GM12891 (cell line): ENCODE data around the gene CDC14B.

ENCODE experiments used
- DNase-seq: peaks from one replicate; pipeline ENCODE4 v3.0.0; 2011; ENCODE audit warnings: low spot score; ENCODE audit not compliant: insufficient read length
- FAIRE-seq: peaks from 2 replicates; lab custom pipeline; 2011; peaks lifted over from hg19 to GRCh38; lab: Jason Lieb, UNC
- PAX5 ChIP-seq: IDR thresholded peaks from 2 replicates; pipeline ENCODE4 v1.6.1; 2011; ENCODE audit warnings: low read length, moderate library complexity, mild to moderate bottlenecking; ENCODE audit not compliant: insufficient read depth, severe bottlenecking
- POLR2A ChIP-seq: IDR thresholded peaks from 2 replicates; pipeline ENCODE4 v1.6.1; 2011; ENCODE audit warnings: low read depth, low read length, control low read depth
- POLR2AphosphoS5 ChIP-seq: IDR thresholded peaks from 2 replicates; pipeline ENCODE4 v1.6.1; 2011; ENCODE audit warnings: low read depth, low read length, control low read depth
- POU2F2 ChIP-seq: IDR thresholded peaks from 2 replicates; pipeline ENCODE4 v1.6.1; 2011; ENCODE audit warnings: low read depth, mild to moderate bottlenecking, control low read depth, low read length, moderate library complexity
- SPI1 ChIP-seq: IDR thresholded peaks from 2 replicates; pipeline ENCODE4 v1.6.1; 2011; ENCODE audit warnings: low read depth, low read length, control low read depth
- TAF1 ChIP-seq: IDR thresholded peaks from 2 replicates; pipeline ENCODE4 v1.6.1; 2011; ENCODE audit warnings: low read depth, low read length, control low read depth

CDC14B gene

GRCh38 chr9:96515621-96516470 is 103.8 kb downstream of the CDC14B start:
- TF ChIP-seq PAX5 = no peak
- no peak for TF ChIP-seq SPI1
- TF ChIP-seq POU2F2 = no peak
- no peak for TF ChIP-seq POLR2AphosphoS5
- no peak for TF ChIP-seq POLR2A
- TF ChIP-seq TAF1 = no peak
- FAIRE-seq = no peak
- DNase-seq = no peak

- no peak for TF ChIP-seq POLR2A
- no peak for TF ChIP-seq SPI1
- no peak for TF ChIP-seq PAX5
- TF ChIP-seq POU2F2 = no peak
- no peak for TF ChIP-seq TAF1
- no peak for TF ChIP-seq POLR2AphosphoS5
- DNase-seq (no peak), FAIRE-seq (no peak)
Measured at GRCh38 chr9:96514800-96515158, 104.9 kb downstream of the CDC14B start.

- FAIRE-seq (no peak), DNase-seq (no peak)
- no peak for TF ChIP-seq POLR2A
- no peak for TF ChIP-seq SPI1
- no peak for TF ChIP-seq POLR2AphosphoS5
- TF ChIP-seq POU2F2 = no peak
- no peak for TF ChIP-seq PAX5
- no peak for TF ChIP-seq TAF1
Measured at GRCh38 chr9:96514108-96514799, 105.4 kb downstream of the CDC14B start.

GRCh38 chr9:96513622-96514021 is 106.0 kb downstream of the CDC14B start:
- FAIRE-seq = no peak
- DNase-seq = no peak
- TF ChIP-seq POLR2A (no peak), SPI1 (no peak), TAF1 (no peak), PAX5 (no peak), POU2F2 (no peak), POLR2AphosphoS5 (no peak)

GRCh38 chr9:96512240-96512639 is 107.4 kb downstream of the CDC14B start:
- DNase-seq (no peak), FAIRE-seq (no peak)
- TF ChIP-seq POLR2A (no peak), TAF1 (no peak), POLR2AphosphoS5 (no peak)

- no peak for TF ChIP-seq PAX5
- TF ChIP-seq POU2F2 = no peak
- no peak for TF ChIP-seq TAF1
- TF ChIP-seq SPI1 = no peak
- TF ChIP-seq POLR2A = no peak
- TF ChIP-seq POLR2AphosphoS5 = no peak
- DNase-seq (no peak), FAIRE-seq (no peak)
Measured at GRCh38 chr9:96510258-96510657, 109.4 kb downstream of the CDC14B start.

- FAIRE-seq (no peak), DNase-seq (no peak)
- TF ChIP-seq POLR2AphosphoS5 (no peak), PAX5 (no peak), TAF1 (no peak), SPI1 (no peak), POLR2A (no peak), POU2F2 (no peak)
Measured at GRCh38 chr9:96509848-96510247, 109.8 kb downstream of the CDC14B start.

- FAIRE-seq (no peak), DNase-seq (no peak)
- no peak for TF ChIP-seq SPI1
- no peak for TF ChIP-seq PAX5
- no peak for TF ChIP-seq POU2F2
- no peak for TF ChIP-seq POLR2A
- no peak for TF ChIP-seq TAF1
- TF ChIP-seq POLR2AphosphoS5 = no peak
Measured at GRCh38 chr9:96509026-96509425, 110.6 kb downstream of the CDC14B start.

- TF ChIP-seq PAX5 (no peak), TAF1 (no peak), POLR2AphosphoS5 (no peak), POU2F2 (no peak), SPI1 (no peak), POLR2A (no peak)
- DNase-seq = no peak
- FAIRE-seq = no peak
Measured at GRCh38 chr9:96508227-96508940, 111.3 kb downstream of the CDC14B start.
